GM12865 (cell line): ENCODE measurements around the gene C5orf22.

ENCODE experiments used
- DNase-seq: peaks from one replicate; pipeline ENCODE4 v3.0.0; 2010; ENCODE audit warnings: low read depth
- H3K4me3 ChIP-seq: 2 replicates; pipeline ENCODE4 v1.5.1; 2011; ENCODE audit warnings: mild to moderate bottlenecking, low read depth, low read length, control low read depth
- CTCF ChIP-seq: IDR thresholded peaks from 2 replicates; pipeline ENCODE4 v1.5.1; 2011; ENCODE audit warnings: low read length, control low read depth, low read depth, inconsistent platforms; ENCODE audit not compliant: insufficient read depth; ENCODE audit errors: missing control alignments

C5orf22 gene

DNA sequence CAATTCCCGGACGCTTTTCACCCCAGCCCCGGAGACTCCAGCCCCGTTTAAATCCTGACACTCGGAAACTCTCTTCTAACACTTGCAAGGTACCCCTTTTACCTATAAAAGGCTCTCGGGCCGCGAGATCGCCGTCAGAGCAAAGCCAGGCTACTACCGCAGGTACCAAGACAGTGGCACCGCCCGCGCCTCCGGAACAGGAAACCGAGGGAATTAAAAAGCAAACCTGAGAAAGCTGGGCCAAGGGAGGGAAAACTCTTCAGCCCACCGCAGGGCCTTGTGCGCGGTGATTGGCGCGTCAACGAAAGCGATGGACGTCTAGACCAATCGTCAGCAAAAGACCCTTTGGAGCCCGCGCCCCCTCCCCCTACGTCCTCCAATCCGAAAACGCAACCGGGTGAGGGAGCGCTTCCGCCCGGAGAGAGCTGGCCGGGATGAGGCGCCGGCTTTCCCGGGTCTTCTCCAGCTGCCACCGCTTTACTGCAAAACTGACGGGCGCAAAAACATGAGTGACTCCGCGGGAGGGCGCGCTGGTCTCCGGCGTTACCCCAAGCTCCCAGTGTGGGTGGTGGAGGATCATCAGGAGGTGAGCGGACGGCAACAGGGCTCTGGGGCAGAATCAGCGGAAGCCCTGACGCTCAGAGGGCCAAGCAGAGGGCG lies at the start of gene C5orf22, which contains the start of gene DROSHA:
Gene C5orf22, plus strand, starts transcription at position 414 of the 660 bp plus-strand sequence. Its CDS starts 92 bp downstream, at position 506.
Gene DROSHA, minus strand, starts transcription at position 206 of the 660 bp plus-strand sequence. CDS start 3,034 bp downstream, outside the sequence.
- peak; percentile 96 for DNase-seq
- TF ChIP-seq CTCF, result no peak
- H3K4me3 ChIP-seq, result peak within 1 kb of the TSS; percentile 89

- no peak overlapping the region for H3K4me3 ChIP-seq
- no peak for TF ChIP-seq CTCF
- no peak for DNase-seq
Measured at GRCh38 chr5:31485376-31486207, 46.5 kb upstream of the C5orf22 start.

GRCh38 chr5:31486441-31486840 lies 45.7 kb upstream of the C5orf22 start:
- TF ChIP-seq CTCF, result no peak
- no peak for DNase-seq
- H3K4me3 ChIP-seq, result no peak overlapping the region

GRCh38 chr5:31487506-31487905 lies 44.6 kb upstream of the C5orf22 start:
- DNase-seq, result no peak
- no peak for TF ChIP-seq CTCF

DNA sequence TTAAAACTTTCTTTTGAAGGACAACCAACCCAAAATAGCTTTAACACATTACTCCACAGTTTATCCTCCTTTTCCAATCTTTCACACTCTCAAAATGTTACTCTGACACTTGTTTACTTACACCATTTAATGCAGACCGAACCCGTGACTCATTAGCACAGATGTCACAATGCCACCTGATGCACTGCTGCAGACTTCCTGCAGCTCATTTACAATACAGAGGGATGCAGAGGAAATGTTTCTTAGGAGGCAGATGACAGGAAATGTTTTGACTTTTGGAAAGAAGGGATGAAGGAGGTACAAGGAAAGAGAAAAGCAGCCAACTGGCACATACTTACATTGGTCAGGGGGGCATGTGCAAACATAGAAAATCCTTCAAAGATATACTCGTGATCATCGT lies 39.2 kb upstream of the C5orf22 start:
- no peak overlapping the region for H3K4me3 ChIP-seq
- DNase-seq, result no peak
- no peak for TF ChIP-seq CTCF

More at GRCh38 chr5:31487506-31487905, 44.6 kb upstream of the C5orf22 start:
- H3K4me3 ChIP-seq, result no peak overlapping the region

- no peak overlapping the region for H3K4me3 ChIP-seq
- TF ChIP-seq CTCF, result no peak
- DNase-seq, result no peak
Measured at GRCh38 chr5:31495336-31495735, 36.8 kb upstream of the C5orf22 start.
